Mesenchymal stem cell (in vitro differentiated cells and primary cell): ENCODE results near the gene ABLIM2.

Source experiments
- DNase-seq: peaks from one replicate; pipeline ENCODE4 v3.0.0-alpha.2; 2013
- H2AFZ ChIP-seq: one replicate; pipeline ENCODE4 v1.6.1; 2013; ENCODE audit warnings: low read depth, mild to moderate bottlenecking, control low read depth, inconsistent platforms, low read length, moderate library complexity
- H2AK5ac ChIP-seq: 2 replicates; pipeline ENCODE4 v1.6.1; 2013; ENCODE audit warnings: low read length, moderate library complexity, mild to moderate bottlenecking, inconsistent platforms; ENCODE audit not compliant: severe bottlenecking
- H2BK120ac ChIP-seq: one replicate; pipeline ENCODE4 v1.6.1; 2013; ENCODE audit warnings: low read depth, mild to moderate bottlenecking, inconsistent platforms, low read length, moderate library complexity
- H2BK12ac ChIP-seq, 2 experiments: one replicate each; pipeline ENCODE4 v1.6.1; 2013; ENCODE audit warnings: inconsistent platforms in 2 of 2, low read length in 2 of 2, mild to moderate bottlenecking in 2 of 2, moderate library complexity in 2 of 2, control low read depth in 1 of 2
- H2BK15ac ChIP-seq: one replicate; pipeline ENCODE4 v1.6.1; 2013; ENCODE audit warnings: mild to moderate bottlenecking, low read depth, inconsistent platforms; ENCODE audit not compliant: poor library complexity, severe bottlenecking
- H2BK5ac ChIP-seq: 2 replicates; pipeline ENCODE4 v1.6.1; 2013; ENCODE audit warnings: low read depth, mild to moderate bottlenecking, low read length, control low read depth, inconsistent platforms; ENCODE audit not compliant: poor library complexity, severe bottlenecking
- H3K14ac ChIP-seq, 2 experiments: one replicate each; pipeline ENCODE4 v1.6.1; 2013; ENCODE audit warnings: inconsistent platforms in 2 of 2, low read length in 2 of 2, control low read depth in 1 of 2, mild to moderate bottlenecking in 1 of 2, moderate library complexity in 1 of 2
- H3K18ac ChIP-seq, 2 experiments: one replicate each; pipeline ENCODE4 v1.6.1; 2013; ENCODE audit warnings: inconsistent platforms in 2 of 2, low read length in 2 of 2, control low read depth in 1 of 2, low read depth in 1 of 2, mild to moderate bottlenecking in 1 of 2
- H3K23ac ChIP-seq, 2 experiments: one replicate each; pipeline ENCODE4 v1.6.1; 2013; ENCODE audit warnings: inconsistent platforms in 2 of 2, low read length in 2 of 2, mild to moderate bottlenecking in 2 of 2, moderate library complexity in 2 of 2, control low read depth in 1 of 2
- H3K27ac ChIP-seq: 2 replicates; pipeline ENCODE4 v1.5.1; 2013; ENCODE audit warnings: mild to moderate bottlenecking, moderate library complexity, low read length, control low read depth, inconsistent platforms; ENCODE audit not compliant: poor library complexity, severe bottlenecking
- H3K27me3 ChIP-seq, 2 experiments: 2 replicates each; pipeline versions ENCODE4 v1.6.1 to v1.7.0; 2013; ENCODE audit warnings: low read length in 2 of 2, mild to moderate bottlenecking in 2 of 2, moderate library complexity in 2 of 2, control low read depth in 1 of 2, inconsistent platforms in 1 of 2; ENCODE audit not compliant: control insufficient read depth in 1 of 2, insufficient read depth in 1 of 2
- H3K36me3 ChIP-seq, 2 experiments: 2 replicates each; pipeline versions ENCODE4 v1.6.1 to v1.7.0; 2013; ENCODE audit warnings: low read length in 2 of 2, control low read depth in 1 of 2, inconsistent platforms in 1 of 2, low read depth in 1 of 2, mild to moderate bottlenecking in 1 of 2; ENCODE audit not compliant: insufficient read depth in 2 of 2, control insufficient read depth in 1 of 2
- H3K4ac ChIP-seq, 2 experiments: one replicate each; pipeline ENCODE4 v1.6.1; 2013; ENCODE audit warnings: inconsistent platforms in 2 of 2, low read length in 2 of 2, mild to moderate bottlenecking in 2 of 2, moderate library complexity in 2 of 2, control low read depth in 1 of 2, low read depth in 1 of 2
- H3K4me1 ChIP-seq: 2 replicates; pipeline ENCODE4 v1.6.1; 2013; ENCODE audit warnings: low read depth, low read length, control low read depth; ENCODE audit not compliant: control insufficient read depth, insufficient read depth
- H3K4me2 ChIP-seq: 2 replicates; pipeline ENCODE4 v1.6.1; 2013; ENCODE audit warnings: low read length, mild to moderate bottlenecking, inconsistent platforms; ENCODE audit not compliant: poor library complexity, severe bottlenecking
- H3K4me3 ChIP-seq, 2 experiments: 2 replicates each; pipeline versions ENCODE4 v1.5.1 to v1.7.0; 2013; ENCODE audit warnings: low read length in 2 of 2, mild to moderate bottlenecking in 2 of 2, control low read depth in 1 of 2, low read depth in 1 of 2; ENCODE audit not compliant: insufficient read depth in 1 of 2
- H3K79me1 ChIP-seq: replicated peaks from 2 replicates; pipeline ENCODE4 v1.6.1; 2013; ENCODE audit warnings: mild to moderate bottlenecking, control low read depth, low read length, inconsistent platforms; ENCODE audit not compliant: poor library complexity, severe bottlenecking
- H3K9ac ChIP-seq: 2 replicates; pipeline ENCODE4 v1.7.0; 2013; ENCODE audit warnings: mild to moderate bottlenecking, low read length, moderate library complexity
- H3K9me3 ChIP-seq: 2 replicates; pipeline ENCODE4 v1.7.0; 2013; ENCODE audit warnings: mild to moderate bottlenecking, low read length; ENCODE audit not compliant: control insufficient read depth
- H4K8ac ChIP-seq: one replicate; pipeline ENCODE4 v1.6.1; 2013; ENCODE audit warnings: inconsistent platforms, mild to moderate bottlenecking, low read length, moderate library complexity
- H4K91ac ChIP-seq: one replicate; pipeline ENCODE4 v1.6.1; 2013; ENCODE audit warnings: mild to moderate bottlenecking, low read length, inconsistent platforms
- WGBS: methylation state at CpG from one replicate; pipeline ENCODE4 v1.1.7; 2013; ENCODE audit warnings: mixed read lengths; 5-methylcytosine and 5-hydroxymethylcytosine counted together

ABLIM2 gene

GRCh38 chr4:7993671-7994070 is 164.9 kb downstream of the ABLIM2 start:
- Histone ChIP-seq H3K36me3 (no peaks in the 10 kb centered on the region), H3K4me2 (no peak overlapping the region), H3K14ac (no peak overlapping the region), H2AK5ac (no peak overlapping the region), H2BK15ac (no peak overlapping the region), H3K9me3 (peaks cover 10% of the 10 kb centered on the region), H2BK5ac (no peak overlapping the region), H2AFZ (no peak overlapping the region), H3K9ac (no peak overlapping the region), H2BK12ac (no peak overlapping the region), H3K27ac (no peak overlapping the region), H3K18ac (no peak overlapping the region), H3K4me1 (no peaks in the 10 kb centered on the region), H3K23ac (no peak overlapping the region), H3K4me3 (no peak overlapping the region), H4K8ac (no peak overlapping the region), H2BK120ac (no peak overlapping the region), H3K4ac (no peak overlapping the region), H4K91ac (no peak overlapping the region), H3K79me1 (no peaks in the 10 kb centered on the region), H3K27me3 (peaks cover 14 to 19% of the 10 kb centered on the region in 2 experiments)
- DNase-seq, result no peak
- WGBS, result 90% methylated on average over 3 of the region's 6 CpGs

- Histone ChIP-seq H3K4me3 (no peak overlapping the region), H2BK5ac (no peak overlapping the region), H4K8ac (no peak overlapping the region), H3K36me3 (no peaks in the 10 kb centered on the region), H3K4me1 (no peaks in the 10 kb centered on the region), H2BK12ac (no peak overlapping the region), H3K18ac (no peak overlapping the region), H3K4me2 (no peak overlapping the region), H2AFZ (no peak overlapping the region), H3K14ac (no peak overlapping the region), H3K27me3 (peaks cover 14 to 19% of the 10 kb centered on the region in 2 experiments), H3K9me3 (peaks cover 10% of the 10 kb centered on the region), H3K23ac (no peak overlapping the region), H4K91ac (no peak overlapping the region), H2BK15ac (no peak overlapping the region), H2AK5ac (no peak overlapping the region), H3K4ac (no peak overlapping the region), H2BK120ac (no peak overlapping the region), H3K27ac (no peak overlapping the region), H3K79me1 (no peaks in the 10 kb centered on the region), H3K9ac (no peak overlapping the region)
- 93% methylated on average over 11 of the region's 11 CpGs for WGBS
- no peak for DNase-seq
Measured at GRCh38 chr4:7992846-7993245, 165.8 kb downstream of the ABLIM2 start.

- no peak overlapping the region for H2BK5ac ChIP-seq
- H3K9ac ChIP-seq, result no peak overlapping the region
- H2BK15ac ChIP-seq, result no peak overlapping the region
- no peak overlapping the region for H2AFZ ChIP-seq
- no peak overlapping the region for H2BK12ac ChIP-seq
- no peaks in the 10 kb centered on the region for H3K79me1 ChIP-seq
- no peak overlapping the region for H3K4me3 ChIP-seq
- no peak overlapping the region for H4K91ac ChIP-seq
- H3K18ac ChIP-seq, result no peak overlapping the region
- H3K36me3 ChIP-seq, result no peaks in the 10 kb centered on the region
- no peak overlapping the region for H4K8ac ChIP-seq
- no peak overlapping the region for H3K4me2 ChIP-seq
- DNase-seq, result no peak
- peaks cover 9 to 11% of the 10 kb centered on the region in 2 experiments for H3K27me3 ChIP-seq
- no peak overlapping the region for H2BK120ac ChIP-seq
- peaks cover under 1% of the 10 kb centered on the region for H3K9me3 ChIP-seq
- no peak overlapping the region for H3K27ac ChIP-seq
- WGBS, result 91% methylated on average over 9 of the region's 10 CpGs
- no peak overlapping the region for H3K14ac ChIP-seq
- H3K23ac ChIP-seq, result no peak overlapping the region
- peaks cover 3% of the 10 kb centered on the region for H3K4me1 ChIP-seq
- H2AK5ac ChIP-seq, result no peak overlapping the region
- H3K4ac ChIP-seq, result no peak overlapping the region
Measured at GRCh38 chr4:7990807-7991459, 167.7 kb downstream of the ABLIM2 start.

GRCh38 chr4:7989654-7990053 is 169.0 kb downstream of the ABLIM2 start:
- no peaks in the 10 kb centered on the region for H3K9me3 ChIP-seq

More at GRCh38 chr4:7989654-7990053, 169.0 kb downstream of the ABLIM2 start:
- Histone ChIP-seq H2BK12ac (no peak overlapping the region), H3K4me1 (peaks cover 12% of the 10 kb centered on the region), H4K91ac (no peak overlapping the region), H3K27ac (no peak overlapping the region), H3K18ac (no peak overlapping the region), H3K14ac (no peak overlapping the region), H2BK120ac (no peak overlapping the region), H3K23ac (no peak overlapping the region), H2AK5ac (no peak overlapping the region), H3K4me3 (no peak overlapping the region), H2BK5ac (no peak overlapping the region), H2AFZ (no peak overlapping the region), H3K27me3 (peaks cover 5 to 10% of the 10 kb centered on the region in 2 experiments), H3K79me1 (no peaks in the 10 kb centered on the region), H4K8ac (no peak overlapping the region), H2BK15ac (no peak overlapping the region), H3K4ac (no peak overlapping the region), H3K9ac (no peak overlapping the region), H3K36me3 (no peaks in the 10 kb centered on the region), H3K4me2 (no peak overlapping the region)
- 49% methylated on average over 2 of the region's 2 CpGs for WGBS
- no peak for DNase-seq
